Gastrocnemius medialis (tissue), 4 donors: ENCODE data around the gene SCUBE1. TPM values are rescaled to one million over a fixed set of nuclear protein-coding genes. Genes with fewer than 3 reads are reported as not detected.

Source experiments
- ATAC-seq, 2 donors: fragments of 150-250 bp; one replicate each; pipeline ENCODE4 v1.9.1; 2016
- DNase-seq, 2 donors: peaks; one replicate each; pipeline ENCODE4 v3.0.0-alpha.2; 2019
- H3K27ac ChIP-seq, 4 donors: fragments of 200-600 bp; sonication (generic); 1 replicate in 1 of 4; 2 replicates in 3 of 4; pipeline ENCODE4 v1.5.1; 2016 to 2018; ENCODE audit warnings: mild to moderate bottlenecking in 2 of 4, moderate library complexity in 1 of 4
- H3K27me3 ChIP-seq, 3 donors: fragments of 200-600 bp; sonication (generic) in 2 of 3; 1 replicate in 1 of 3; 2 replicates in 2 of 3; pipeline versions ENCODE4 v1.5.1 to v1.6.0; 2016 to 2019; ENCODE audit warnings: mild to moderate bottlenecking in 1 of 3, moderate library complexity in 1 of 3
- H3K36me3 ChIP-seq, 2 donors: fragments of 200-600 bp; sonication (generic) in 1 of 2; one replicate each; pipeline ENCODE4 v1.5.1; 2017 to 2018
- H3K4me1 ChIP-seq, 2 donors: fragments of 200-600 bp; sonication (generic) in 1 of 2; one replicate each; pipeline ENCODE4 v1.5.1; 2016 to 2017; ENCODE audit warnings: mild to moderate bottlenecking in 2 of 2
- H3K4me3 ChIP-seq, 4 donors: fragments of 200-600 bp; sonication (generic) in 3 of 4; 1 replicate in 1 of 4; 2 replicates in 3 of 4; pipeline ENCODE4 v1.5.1; 2016 to 2019; ENCODE audit warnings: mild to moderate bottlenecking in 2 of 4
- H3K9me3 ChIP-seq, 3 donors: fragments of 200-600 bp; sonication (generic) in 2 of 3; 1 replicate in 1 of 3; 2 replicates in 2 of 3; pipeline ENCODE4 v1.5.1; 2016 to 2019
- CTCF ChIP-seq, 5 experiments: fragments of 450-650 bp in 3 of 5; fragments of 200-600 bp in 2 of 5; sonication (generic) in 2 of 5; IDR thresholded peaks in 4 of 5; conservative IDR thresholded peaks in 1 of 5; 1 replicate in 4 of 5; 2 replicates in 1 of 5; pipeline ENCODE4 v1.5.1; 2016 to 2019; ENCODE audit warnings: antibody characterized with exemption in 5 of 5, mild to moderate bottlenecking in 3 of 5, moderate library complexity in 3 of 5
- POLR2A ChIP-seq, 2 donors: fragments of 450-650 bp; IDR thresholded peaks; one replicate each; pipeline ENCODE4 v1.6.1; 2017; ENCODE audit warnings: antibody characterized with exemption in 2 of 2, mild to moderate bottlenecking in 2 of 2, moderate library complexity in 2 of 2
- in situ Hi-C, 4 donors: fragments of 200-750 bp; cut with MboI; loops; one replicate each; pipeline versions ENCODE4 v1.15.0 to v1.8.0; 2017; ENCODE audit warnings: low sequenced_read_pairs in 4 of 4
- intact Hi-C: fragments of 100-400 bp; cut with DNase I; formaldehyde crosslinking; loops from one replicate; pipeline ENCODE4 v1.15.1; 2023; ENCODE audit warnings: low total_unique reads
- total RNA-seq, 4 donors: library from RNA; depleted of rRNA; stranded (reverse); fragments of >200 nt; gene quantifications; one replicate each; pipeline versions ENCODE4 v1.1.0 to v1.2.3, GENCODE V29; 2016

Gene SCUBE1
- total RNA-seq, 4 donors from 2014 or later: 0.20 to 0.55 (median 0.41) TPM

DNA sequence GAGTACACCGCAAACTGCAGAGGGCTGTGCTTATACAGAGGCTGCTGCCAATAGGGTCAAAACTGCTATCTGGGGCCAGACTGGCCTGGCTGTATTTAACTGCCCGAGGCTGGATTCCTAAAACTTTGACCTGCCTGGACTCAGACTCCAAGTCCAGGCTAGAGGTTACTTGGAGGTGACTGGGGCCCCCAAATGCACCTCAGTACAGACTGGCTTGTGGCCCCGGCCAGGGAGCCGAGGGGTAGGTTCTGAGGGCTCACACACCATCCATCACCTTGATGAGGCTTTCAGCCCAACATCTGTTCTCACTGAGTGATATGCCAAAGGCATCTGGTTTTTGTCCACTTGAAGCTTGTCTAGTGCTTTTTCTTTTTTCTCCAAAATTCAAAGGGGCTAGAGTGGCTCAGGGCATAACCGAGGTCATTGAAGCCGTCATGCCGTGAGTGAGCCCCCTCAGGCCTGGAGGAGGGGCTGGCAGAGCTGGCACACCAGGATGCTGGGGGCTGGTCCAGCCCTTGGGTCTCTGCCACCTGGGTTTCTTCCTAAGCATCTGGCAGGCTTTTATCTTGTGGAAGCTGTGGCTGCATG, 103.9 kb downstream of the SCUBE1 start:
- Histone ChIP-seq H3K4me1 (peaks cover 0 to 10% of the 10 kb centered on the region in 2 donors), H3K36me3 (no peaks in the 10 kb centered on the region), H3K27me3 (peaks cover 0 to 4% (median 0%) of the 10 kb centered on the region in 3 donors), H3K27ac (no peak overlapping the region), H3K9me3 (no peaks in the 10 kb centered on the region), H3K4me3 (no peak overlapping the region)
- TF ChIP-seq POLR2A (IDR thresholded peaks at IDR 0.05) (no peak), CTCF (IDR thresholded peaks at IDR 0.05 in 4 of 5, conservative IDR thresholded peaks at IDR 0.05 in 1 of 5) (no peak)
- in situ Hi-C loops (no loop called here), intact Hi-C loops (no loop called here)
- DNase-seq (no peak), ATAC-seq (no peak)

DNA sequence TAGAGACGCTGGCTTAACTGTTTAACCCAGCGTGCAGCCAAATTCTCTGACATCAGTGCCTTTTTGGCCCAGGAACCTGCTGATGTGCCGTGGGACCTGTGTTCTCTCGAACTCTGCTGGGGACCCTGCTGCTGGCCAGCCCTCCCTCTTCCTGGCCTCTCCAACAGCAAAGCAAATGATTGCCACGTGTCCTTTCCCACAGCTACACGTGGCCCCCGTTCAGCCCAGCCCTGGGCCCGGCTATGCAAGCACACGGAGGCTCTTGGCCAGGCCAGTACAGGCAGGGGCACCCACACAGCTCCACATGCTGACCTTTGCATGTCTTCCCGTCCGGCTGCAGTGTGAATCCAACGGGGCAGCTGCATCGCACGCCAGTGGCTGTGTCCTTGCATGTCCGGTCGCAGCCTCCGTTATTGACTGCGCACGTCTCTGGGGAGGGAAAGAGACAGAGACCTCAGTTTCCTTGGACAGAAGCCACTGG, 104.6 kb downstream of the SCUBE1 start:
- Histone ChIP-seq H3K4me1 (peaks cover 0 to 10% of the 10 kb centered on the region in 2 donors), H3K27ac (no peak overlapping the region), H3K4me3 (no peak overlapping the region), H3K27me3 (peaks cover 0 to 4% (median 0%) of the 10 kb centered on the region in 3 donors), H3K9me3 (no peaks in the 10 kb centered on the region), H3K36me3 (no peaks in the 10 kb centered on the region)
- intact Hi-C loops: no loop called here
- no peak for DNase-seq
- TF ChIP-seq CTCF (IDR thresholded peaks at IDR 0.05 in 4 of 5, conservative IDR thresholded peaks at IDR 0.05 in 1 of 5) (no peak), POLR2A (IDR thresholded peaks at IDR 0.05) (no peak)
- in situ Hi-C loops: no loop called here
- peak; percentile 33 to 47 for ATAC-seq

GRCh38 chr22:43237280-43237679, 105.9 kb downstream of the SCUBE1 start:
- peaks cover 0 to 10% of the 10 kb centered on the region in 2 donors for H3K4me1 ChIP-seq
- intact Hi-C loops (no loop called here), in situ Hi-C loops (no loop called here)
- no peak overlapping the region for H3K27ac ChIP-seq
- DNase-seq (no peak), ATAC-seq (no peak)
- no peak overlapping the region for H3K4me3 ChIP-seq
- peaks cover 0 to 4% (median 0%) of the 10 kb centered on the region in 3 donors for H3K27me3 ChIP-seq
- TF ChIP-seq CTCF (IDR thresholded peaks at IDR 0.05 in 4 of 5, conservative IDR thresholded peaks at IDR 0.05 in 1 of 5): no peak
- no peak for TF ChIP-seq POLR2A (IDR thresholded peaks at IDR 0.05)
- H3K9me3 ChIP-seq: no peaks in the 10 kb centered on the region
- H3K36me3 ChIP-seq: no peaks in the 10 kb centered on the region

DNA sequence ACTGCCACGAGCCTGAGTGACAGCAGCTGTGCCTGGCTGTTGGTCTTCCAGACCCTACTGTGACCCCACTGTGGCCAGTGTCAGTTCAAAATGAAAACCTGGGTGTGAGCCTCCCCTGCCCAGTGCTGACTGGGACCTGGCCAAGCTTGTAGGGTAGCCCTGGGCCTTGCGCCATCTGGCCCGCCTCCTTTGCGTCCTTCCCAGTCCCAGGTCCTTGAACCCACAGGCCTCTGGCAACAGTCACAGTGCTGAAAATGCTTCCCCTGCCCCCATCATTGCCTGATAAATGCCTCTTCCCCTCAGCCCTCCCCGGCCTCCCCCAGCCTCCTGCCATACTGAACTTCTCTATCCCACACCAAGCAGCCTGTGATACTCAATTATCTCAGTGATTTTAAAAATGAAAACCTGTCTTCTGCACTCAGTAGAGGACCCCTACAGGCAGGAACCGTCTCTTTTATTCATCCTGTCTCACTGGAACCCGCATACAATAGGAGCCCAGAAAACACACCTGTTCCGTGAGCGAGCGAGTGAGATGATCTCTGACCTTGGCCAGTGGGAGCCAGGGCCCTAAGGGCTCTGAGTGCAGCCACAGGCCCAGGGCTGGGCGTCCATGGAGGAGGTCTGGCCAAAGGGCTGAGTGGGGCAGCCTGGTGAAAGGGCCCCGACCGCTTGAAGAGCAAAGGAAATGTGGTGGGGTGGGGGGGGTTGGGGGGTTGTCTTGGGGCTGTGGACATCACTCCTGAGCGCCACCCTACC, 106.6 kb downstream of the SCUBE1 start:
- no peak overlapping the region for H3K4me3 ChIP-seq
- DNase-seq (no peak), ATAC-seq (no peak)
- peaks cover 0 to 10% of the 10 kb centered on the region in 2 donors for H3K4me1 ChIP-seq
- intact Hi-C loops: no loop called here
- no peaks in the 10 kb centered on the region for H3K36me3 ChIP-seq
- H3K9me3 ChIP-seq: no peaks in the 10 kb centered on the region
- no peak overlapping the region for H3K27ac ChIP-seq
- peaks cover 0 to 4% (median 3%) of the 10 kb centered on the region in 3 donors for H3K27me3 ChIP-seq
- TF ChIP-seq POLR2A (IDR thresholded peaks at IDR 0.05) (no peak), CTCF (IDR thresholded peaks at IDR 0.05 in 4 of 5, conservative IDR thresholded peaks at IDR 0.05 in 1 of 5) (no peak)
- in situ Hi-C loops: no loop called here
